Esophagus squamous epithelium (tissue), 4 donors: ENCODE results near the gene GPRC5C.

Source experiments
- POLR2A ChIP-seq, 4 donors: fragments of 450-650 bp; IDR thresholded peaks; one replicate each; pipeline ENCODE4 v1.6.1; 2017; ENCODE audit warnings: antibody characterized with exemption in 4 of 4, mild to moderate bottlenecking in 4 of 4, moderate library complexity in 3 of 4
- TF ChIP-seq, protein P1 (sequence below), 6 experiments: fragments of 450-650 bp in 4 of 6; fragments of 200-600 bp in 2 of 6; sonication (generic) in 2 of 6; IDR thresholded peaks; one replicate each; pipeline ENCODE4 v1.5.1; 2016 to 2019; ENCODE audit warnings: antibody characterized with exemption in 6 of 6, mild to moderate bottlenecking in 4 of 6, moderate library complexity in 4 of 6

DNA sequence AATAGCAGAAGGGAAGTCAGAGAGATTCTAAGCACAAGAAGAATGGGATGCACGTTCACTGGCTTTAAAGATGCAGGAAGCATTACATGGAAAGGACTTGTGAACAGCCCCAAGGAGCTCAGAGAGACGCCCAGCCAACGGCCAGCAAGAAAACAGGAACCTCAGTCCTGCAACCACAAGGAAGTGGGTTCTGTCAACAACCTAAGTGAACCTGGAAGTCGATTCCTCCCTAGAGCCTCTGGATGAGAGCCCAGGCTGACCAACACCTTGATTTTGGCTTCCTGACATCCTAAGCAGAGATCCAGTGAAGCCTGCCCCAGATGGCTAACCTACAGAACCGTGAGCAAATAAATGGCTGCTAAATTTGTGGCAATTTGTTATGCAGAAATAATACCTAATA is 40.1 kb upstream of the GPRC5C start:
- TF ChIP-seq, protein P1, sequence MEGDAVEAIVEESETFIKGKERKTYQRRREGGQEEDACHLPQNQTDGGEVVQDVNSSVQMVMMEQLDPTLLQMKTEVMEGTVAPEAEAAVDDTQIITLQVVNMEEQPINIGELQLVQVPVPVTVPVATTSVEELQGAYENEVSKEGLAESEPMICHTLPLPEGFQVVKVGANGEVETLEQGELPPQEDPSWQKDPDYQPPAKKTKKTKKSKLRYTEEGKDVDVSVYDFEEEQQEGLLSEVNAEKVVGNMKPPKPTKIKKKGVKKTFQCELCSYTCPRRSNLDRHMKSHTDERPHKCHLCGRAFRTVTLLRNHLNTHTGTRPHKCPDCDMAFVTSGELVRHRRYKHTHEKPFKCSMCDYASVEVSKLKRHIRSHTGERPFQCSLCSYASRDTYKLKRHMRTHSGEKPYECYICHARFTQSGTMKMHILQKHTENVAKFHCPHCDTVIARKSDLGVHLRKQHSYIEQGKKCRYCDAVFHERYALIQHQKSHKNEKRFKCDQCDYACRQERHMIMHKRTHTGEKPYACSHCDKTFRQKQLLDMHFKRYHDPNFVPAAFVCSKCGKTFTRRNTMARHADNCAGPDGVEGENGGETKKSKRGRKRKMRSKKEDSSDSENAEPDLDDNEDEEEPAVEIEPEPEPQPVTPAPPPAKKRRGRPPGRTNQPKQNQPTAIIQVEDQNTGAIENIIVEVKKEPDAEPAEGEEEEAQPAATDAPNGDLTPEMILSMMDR (IDR thresholded peaks at IDR 0.05) = no peak
- TF ChIP-seq POLR2A (IDR thresholded peaks at IDR 0.05) = no peak
